Calu3 (cell line): ENCODE data around the gene JPT2. TPM values are rescaled to one million over a fixed set of nuclear protein-coding genes. Genes with fewer than 3 reads are reported as not detected.

Source experiments
- BruUV-seq: library from RNA; stranded (reverse); fragments of 400-500 nt; replicated peaks from 2 replicates; lab custom pipeline; 2021; lab: Mats Ljungman, UMichigan
- CTCF ChIA-PET: fragments of 300-600 bp; sonication (Branson Sonifier 250); formaldehyde crosslinking; loops from one replicate; lab custom pipeline; 2022; ENCODE audit warnings: antibody characterized with exemption; lab: Charles Lee
- DNase-seq: peaks from one replicate; pipeline ENCODE4 v3.0.0; 2022
- H3K27ac Mint-ChIP-seq: one replicate; pipeline ENCODE4 v1.8.0; 2022; ENCODE audit warnings: mixed read lengths; ENCODE audit not compliant: unreplicated experiment
- H3K27me3 Mint-ChIP-seq: one replicate; pipeline ENCODE4 v1.8.0; 2022; ENCODE audit warnings: mixed read lengths; ENCODE audit not compliant: unreplicated experiment
- H3K36me3 Mint-ChIP-seq: one replicate; pipeline ENCODE4 v1.8.0; 2022; ENCODE audit warnings: mild to moderate bottlenecking, moderate library complexity, mixed read lengths; ENCODE audit not compliant: insufficient read depth, unreplicated experiment
- H3K4me1 Mint-ChIP-seq: one replicate; pipeline ENCODE4 v1.8.0; 2022; ENCODE audit warnings: mild to moderate bottlenecking, low read depth, mixed read lengths; ENCODE audit not compliant: unreplicated experiment
- H3K4me3 Mint-ChIP-seq: one replicate; pipeline ENCODE4 v1.8.0; 2022; ENCODE audit warnings: mild to moderate bottlenecking, low read depth, moderate library complexity, mixed read lengths; ENCODE audit not compliant: unreplicated experiment
- H3K9me3 Mint-ChIP-seq: one replicate; pipeline ENCODE4 v1.8.0; 2022; ENCODE audit warnings: low read depth, mixed read lengths; ENCODE audit not compliant: unreplicated experiment
- CTCF ChIP-seq: fragments of 200-600 bp; IDR thresholded peaks from one replicate; pipeline ENCODE4 v1.8.0; 2022; ENCODE audit warnings: antibody characterized with exemption; ENCODE audit not compliant: unreplicated experiment
- intact Hi-C: fragments of 100-400 bp; cut with micrococcal nuclease; formaldehyde crosslinking; loops from one replicate; pipeline ENCODE4 v1.10.0; 2022; ENCODE audit not compliant: unreplicated experiment
- total RNA-seq: library from RNA; stranded (reverse); gene quantifications from 2 replicates; pipeline ENCODE4 v1.2.3, GENCODE V29; 2022

JPT2 gene
- total RNA-seq, 1 experiment from 2014 or later = 185 TPM

GRCh38 chr16:1659031-1659430 is 19.0 kb upstream of the JPT2 start:
- intact Hi-C loops = no loop called here
- no peak overlapping the region for H3K4me3 Mint-ChIP-seq
- no TSS peak for BruUV-seq
- no peak for TF ChIP-seq CTCF
- H3K4me1 Mint-ChIP-seq = no peaks in the 10 kb centered on the region
- no peaks in the 10 kb centered on the region for H3K27me3 Mint-ChIP-seq
- H3K36me3 Mint-ChIP-seq = peaks cover 49% of the 10 kb centered on the region
- no peaks in the 10 kb centered on the region for H3K9me3 Mint-ChIP-seq
- CTCF ChIA-PET = no interaction called here
- no peak for DNase-seq
- no peak overlapping the region for H3K27ac Mint-ChIP-seq

GRCh38 chr16:1661826-1662225 is 16.3 kb upstream of the JPT2 start:
- intact Hi-C loops = no loop called here
- H3K27me3 Mint-ChIP-seq = no peaks in the 10 kb centered on the region
- no peak for DNase-seq
- no peaks in the 10 kb centered on the region for H3K4me1 Mint-ChIP-seq
- TF ChIP-seq CTCF = no peak
- peaks cover 46% of the 10 kb centered on the region for H3K36me3 Mint-ChIP-seq
- no TSS peak for BruUV-seq
- H3K9me3 Mint-ChIP-seq = no peaks in the 10 kb centered on the region
- CTCF ChIA-PET = no interaction called here
- H3K4me3 Mint-ChIP-seq = no peak overlapping the region
- H3K27ac Mint-ChIP-seq = no peak overlapping the region

GRCh38 chr16:1662543-1662942 is 15.5 kb upstream of the JPT2 start:
- peaks cover 52% of the 10 kb centered on the region for H3K36me3 Mint-ChIP-seq
- CTCF ChIA-PET = no interaction called here
- DNase-seq = no peak
- intact Hi-C loops = no loop called here
- H3K4me1 Mint-ChIP-seq = no peaks in the 10 kb centered on the region
- H3K27me3 Mint-ChIP-seq = no peaks in the 10 kb centered on the region
- no peak overlapping the region for H3K4me3 Mint-ChIP-seq
- H3K9me3 Mint-ChIP-seq = no peaks in the 10 kb centered on the region
- TF ChIP-seq CTCF = no peak
- no TSS peak for BruUV-seq
- no peak overlapping the region for H3K27ac Mint-ChIP-seq

- DNase-seq = no peak
- no peak overlapping the region for H3K27ac Mint-ChIP-seq
- no peak overlapping the region for H3K4me3 Mint-ChIP-seq
- no peaks in the 10 kb centered on the region for H3K4me1 Mint-ChIP-seq
- CTCF ChIA-PET = interaction anchor here (0.9 to 1.3 kb wide), 2 partner anchors 9 to 13 kb away, joined by 3 to 4 read pairs; partner anchors contain the start of gene JPT2
- TF ChIP-seq CTCF = no peak
- H3K9me3 Mint-ChIP-seq = no peaks in the 10 kb centered on the region
- intact Hi-C loops = no loop called here
- peaks cover 56% of the 10 kb centered on the region for H3K36me3 Mint-ChIP-seq
- no peaks in the 10 kb centered on the region for H3K27me3 Mint-ChIP-seq
- BruUV-seq = no TSS peak
Observed at GRCh38 chr16:1665829-1666228, 12.2 kb upstream of the JPT2 start.
